GM06990 (cell line): ENCODE measurements around the gene PTPRN2.

Source experiments
- DNase-seq: peaks from one replicate; pipeline ENCODE4 v3.0.0-alpha.2; 2011; ENCODE audit not compliant: insufficient read length; ENCODE audit errors: extremely low read depth
- H3K27me3 ChIP-seq: replicated peaks from 2 replicates; pipeline ENCODE4 v1.6.0; 2011; ENCODE audit warnings: low read length; ENCODE audit not compliant: control insufficient read depth, insufficient read depth
- H3K36me3 ChIP-seq: 2 replicates; pipeline ENCODE4 v1.5.1; 2011; ENCODE audit warnings: low read length; ENCODE audit not compliant: control insufficient read depth, insufficient read depth
- H3K4me3 ChIP-seq: replicated peaks from 2 replicates; pipeline ENCODE4 v1.5.1; 2011; ENCODE audit warnings: low read depth, mild to moderate bottlenecking, control low read depth, low read length
- TF ChIP-seq, protein P1 (sequence below): IDR thresholded peaks from 2 replicates; pipeline ENCODE4 v1.5.1; 2011; ENCODE audit warnings: low read length, control low read depth, mild to moderate bottlenecking, inconsistent platforms; ENCODE audit not compliant: insufficient read depth, poor library complexity, severe bottlenecking

Gene PTPRN2

GRCh38 chr7:158263964-158264748 lies 323.5 kb downstream of the PTPRN2 start:
- TF ChIP-seq, protein P1, sequence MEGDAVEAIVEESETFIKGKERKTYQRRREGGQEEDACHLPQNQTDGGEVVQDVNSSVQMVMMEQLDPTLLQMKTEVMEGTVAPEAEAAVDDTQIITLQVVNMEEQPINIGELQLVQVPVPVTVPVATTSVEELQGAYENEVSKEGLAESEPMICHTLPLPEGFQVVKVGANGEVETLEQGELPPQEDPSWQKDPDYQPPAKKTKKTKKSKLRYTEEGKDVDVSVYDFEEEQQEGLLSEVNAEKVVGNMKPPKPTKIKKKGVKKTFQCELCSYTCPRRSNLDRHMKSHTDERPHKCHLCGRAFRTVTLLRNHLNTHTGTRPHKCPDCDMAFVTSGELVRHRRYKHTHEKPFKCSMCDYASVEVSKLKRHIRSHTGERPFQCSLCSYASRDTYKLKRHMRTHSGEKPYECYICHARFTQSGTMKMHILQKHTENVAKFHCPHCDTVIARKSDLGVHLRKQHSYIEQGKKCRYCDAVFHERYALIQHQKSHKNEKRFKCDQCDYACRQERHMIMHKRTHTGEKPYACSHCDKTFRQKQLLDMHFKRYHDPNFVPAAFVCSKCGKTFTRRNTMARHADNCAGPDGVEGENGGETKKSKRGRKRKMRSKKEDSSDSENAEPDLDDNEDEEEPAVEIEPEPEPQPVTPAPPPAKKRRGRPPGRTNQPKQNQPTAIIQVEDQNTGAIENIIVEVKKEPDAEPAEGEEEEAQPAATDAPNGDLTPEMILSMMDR, result no peak
- Histone ChIP-seq H3K4me3 (no peak overlapping the region), H3K27me3 (no peaks in the 10 kb centered on the region), H3K36me3 (no peaks in the 10 kb centered on the region)
- no peak for DNase-seq

DNA sequence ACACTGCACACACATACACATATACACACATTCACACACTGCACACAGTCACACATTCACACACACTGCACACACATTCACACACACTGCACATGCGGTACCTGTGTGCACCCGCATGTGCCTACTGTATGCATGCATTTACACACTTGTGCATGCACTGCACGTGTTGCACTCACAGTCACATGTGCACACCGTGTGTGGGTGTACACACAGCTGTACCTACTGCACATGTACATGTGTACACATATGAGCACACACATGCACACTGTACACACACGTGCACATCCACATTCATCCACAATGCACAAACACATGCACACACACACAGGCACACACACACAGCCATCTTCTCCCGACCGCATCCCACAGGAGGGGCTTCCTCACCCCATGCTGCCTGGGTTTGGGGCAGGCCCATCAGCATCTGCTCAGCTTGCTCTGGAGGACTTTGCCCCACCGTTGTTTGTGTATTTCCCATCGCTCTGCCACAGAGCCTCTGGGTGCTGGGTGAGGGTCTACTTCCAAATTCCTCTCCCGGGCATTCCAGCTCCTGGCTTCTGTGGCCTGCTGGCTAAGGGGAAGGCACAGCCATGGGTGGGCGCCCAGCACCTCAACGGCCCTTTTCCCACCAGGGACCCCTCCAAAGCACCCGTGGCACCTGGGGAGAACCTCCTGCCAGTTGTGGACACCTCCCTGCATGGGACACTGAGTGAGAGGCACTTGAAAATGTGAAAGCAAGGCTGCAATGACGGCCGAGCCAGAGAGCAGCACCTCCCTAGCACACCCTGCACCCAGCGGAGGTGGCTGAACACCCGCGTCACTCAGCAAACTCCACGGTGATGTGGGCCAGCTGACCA lies 324.3 kb downstream of the PTPRN2 start:
- H3K27me3 ChIP-seq, result no peaks in the 10 kb centered on the region
- H3K36me3 ChIP-seq, result no peaks in the 10 kb centered on the region
- DNase-seq, result no peak
- H3K4me3 ChIP-seq, result no peak overlapping the region
- TF ChIP-seq, protein P1, result no peak

- H3K36me3 ChIP-seq, result no peaks in the 10 kb centered on the region
- no peaks in the 10 kb centered on the region for H3K27me3 ChIP-seq
- TF ChIP-seq, protein P1, result no peak
- no peak overlapping the region for H3K4me3 ChIP-seq
- no peak for DNase-seq
Observed at GRCh38 chr7:158262284-158263109, 325.1 kb downstream of the PTPRN2 start.

DNA sequence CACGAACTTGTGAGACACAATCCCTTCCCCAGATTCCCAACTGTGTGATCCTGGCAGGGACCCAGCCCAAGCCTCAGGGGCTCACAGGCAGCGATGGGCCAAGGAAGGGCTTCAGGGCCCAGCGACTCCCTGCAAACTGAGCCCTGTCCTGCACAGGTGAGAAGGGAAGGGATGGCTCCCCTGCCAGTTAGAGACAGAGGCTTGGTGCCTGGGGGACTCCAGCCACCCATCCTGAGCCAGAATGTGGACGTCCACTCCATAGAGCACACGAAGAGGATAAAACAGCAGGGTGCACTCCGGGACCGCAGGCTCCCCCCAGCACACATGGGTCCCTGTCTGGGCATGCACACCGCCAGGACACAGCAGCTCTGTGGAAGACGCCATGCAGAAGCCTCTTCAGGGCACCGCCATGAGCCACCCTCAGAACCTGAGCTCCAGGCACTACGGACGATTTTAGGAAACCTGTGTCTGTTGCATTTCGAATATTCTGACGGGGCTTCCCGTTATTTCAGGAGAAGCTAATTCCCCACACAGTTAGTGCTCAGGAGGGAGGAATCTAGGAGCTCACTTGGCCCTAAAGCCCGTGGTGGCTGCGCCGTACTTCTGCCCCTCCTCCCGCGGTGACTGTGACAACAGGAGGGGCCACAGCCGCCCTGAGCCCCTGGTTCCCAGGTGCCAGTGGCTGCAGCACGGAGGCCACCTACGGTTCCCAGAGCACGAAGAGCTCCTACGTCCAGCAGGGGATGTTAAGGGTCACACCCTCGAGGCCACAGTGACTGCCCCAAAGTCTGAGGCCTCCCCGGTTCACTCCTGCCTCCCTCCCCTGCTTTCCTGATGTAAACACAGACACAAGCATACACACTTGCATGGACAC lies 326.0 kb downstream of the PTPRN2 start:
- no peak for DNase-seq
- H3K27me3 ChIP-seq, result no peaks in the 10 kb centered on the region
- H3K36me3 ChIP-seq, result no peaks in the 10 kb centered on the region
- no peak overlapping the region for H3K4me3 ChIP-seq
- TF ChIP-seq, protein P1, result no peak
